Measurements from ENCODE around the gene NLK.

The NLK gene

GRCh38 chr17:28127196-28127595, 84.7 kb downstream of the NLK start:
- no peak for ATAC-seq
- TF ChIP-seq CREB5 (CRISPR knock-in tag; IDR thresholded peaks at IDR 0.05; ENCODE audit: low read depth) (no peak), ISL1 (CRISPR knock-in tag; IDR thresholded peaks at IDR 0.05) (no peak), PPARA (CRISPR knock-in tag; IDR thresholded peaks at IDR 0.05; ENCODE audit: borderline replicate concordance) (no peak), CSDC2 (CRISPR knock-in tag; IDR thresholded peaks at IDR 0.05) (no peak), ESRRG (CRISPR knock-in tag; IDR thresholded peaks at IDR 0.05) (no peak), PATZ1 (CRISPR knock-in tag; IDR thresholded peaks at IDR 0.05; ENCODE audit: borderline replicate concordance) (no peak), ZNF565 (CRISPR knock-in tag; conservative IDR thresholded peaks at IDR 0.05; ENCODE audit: low read depth) (no peak)

GRCh38 chr17:28128779-28129178, 86.3 kb downstream of the NLK start:
- no peak for ATAC-seq
- TF ChIP-seq ZNF565 (CRISPR knock-in tag; conservative IDR thresholded peaks at IDR 0.05; ENCODE audit: low read depth) (no peak), GLIS3 (CRISPR knock-in tag; IDR thresholded peaks at IDR 0.05) (no peak), ZFP30 (CRISPR knock-in tag; IDR thresholded peaks at IDR 0.05) (no peak)

- no peak for ATAC-seq
- no peak for TF ChIP-seq ESRRG (CRISPR knock-in tag; IDR thresholded peaks at IDR 0.05)
- no peak for TF ChIP-seq ARNTL (CRISPR knock-in tag; IDR thresholded peaks at IDR 0.05; ENCODE audit: borderline replicate concordance, low read depth)
- no peak for TF ChIP-seq OSR1 (CRISPR knock-in tag; IDR thresholded peaks at IDR 0.05)
- no peak for TF ChIP-seq CREB5 (CRISPR knock-in tag; IDR thresholded peaks at IDR 0.05; ENCODE audit: low read depth)
- TF ChIP-seq TCF4 (CRISPR knock-in tag; IDR thresholded peaks at IDR 0.05; ENCODE audit: borderline replicate concordance) = no peak
- no peak for TF ChIP-seq GLIS3 (CRISPR knock-in tag; IDR thresholded peaks at IDR 0.05)
- no peak for TF ChIP-seq TOX (CRISPR knock-in tag; IDR thresholded peaks at IDR 0.05; ENCODE audit: borderline replicate concordance)
- TF ChIP-seq TSHZ2 (CRISPR knock-in tag; IDR thresholded peaks at IDR 0.05) = no peak
Observed at GRCh38 chr17:28130472-28130871, 88.0 kb downstream of the NLK start.

- TF ChIP-seq CSDC2 (CRISPR knock-in tag; IDR thresholded peaks at IDR 0.05) (no peak), OSR1 (CRISPR knock-in tag; IDR thresholded peaks at IDR 0.05) (no peak), BACH2 (CRISPR knock-in tag; IDR thresholded peaks at IDR 0.05; ENCODE audit: borderline replicate concordance) (no peak), ESRRG (CRISPR knock-in tag; IDR thresholded peaks at IDR 0.05) (no peak)
- ATAC-seq = no peak
Observed at GRCh38 chr17:28131599-28131998, 89.1 kb downstream of the NLK start.

- ATAC-seq = peak; percentile 87
- TF ChIP-seq CSRNP3 (CRISPR knock-in tag; IDR thresholded peaks at IDR 0.05) (no peak), GLIS3 (CRISPR knock-in tag; IDR thresholded peaks at IDR 0.05) (no peak), BACH2 (CRISPR knock-in tag; IDR thresholded peaks at IDR 0.05; ENCODE audit: borderline replicate concordance) (no peak), SNAI2 (CRISPR knock-in tag; IDR thresholded peaks at IDR 0.05) (no peak), ARNTL (CRISPR knock-in tag; IDR thresholded peaks at IDR 0.05; ENCODE audit: borderline replicate concordance, low read depth) (no peak), ISL1 (CRISPR knock-in tag; IDR thresholded peaks at IDR 0.05) (0 out of 2 replicates have a peak, but pooled peaks have one; percentile 22), PATZ1 (CRISPR knock-in tag; IDR thresholded peaks at IDR 0.05; ENCODE audit: borderline replicate concordance) (no peak), PPARA (CRISPR knock-in tag; IDR thresholded peaks at IDR 0.05; ENCODE audit: borderline replicate concordance) (no peak), ZNF565 (CRISPR knock-in tag; conservative IDR thresholded peaks at IDR 0.05; ENCODE audit: low read depth) (no peak)
Observed at GRCh38 chr17:28133562-28133970, 91.1 kb downstream of the NLK start.

Measured in SK-N-SH treated with all-trans-retinoic acid at 6 μM for 48 hours (cell line).